Posterior cingulate gyrus (tissue), 11 donors: ENCODE results near the gene PARVA.

Experiments used
- DNase-seq, 10 donors: peaks; one replicate each; pipeline versions ENCODE4 v3.0.0 to v3.0.0-alpha.2; 2020 to 2021; ENCODE audit warnings: mixed read lengths in 3 of 10
- intact Hi-C: fragments of 100-400 bp; cut with DNase I; formaldehyde crosslinking; loops from one replicate; pipeline ENCODE4 v1.15.1; 2023

Gene PARVA

GRCh38 chr11:12573707-12574485 lies 196.5 kb downstream of the PARVA start:
- intact Hi-C loops = no loop called here
- no peak for DNase-seq

- intact Hi-C loops = no loop called here
- DNase-seq = no peak
Observed at GRCh38 chr11:12577725-12578644, 200.6 kb downstream of the PARVA start.

- intact Hi-C loops = no loop called here
- DNase-seq = no peak
Observed at GRCh38 chr11:12581416-12581815, 204.0 kb downstream of the PARVA start.

- intact Hi-C loops = no loop called here
- no peak for DNase-seq
Observed at GRCh38 chr11:12581923-12582322, 204.6 kb downstream of the PARVA start.
